NK-92 (cell line): ENCODE data around the gene CELF5.
"Not testable (repeated sequence)": the region's sequence is repeated elsewhere in the genome, so short reads cannot be mapped to it uniquely, and the experiment has no call there.

Source experiments
- DNase-seq: peaks from one replicate; lab custom pipeline; 2025; ENCODE audit not compliant: unreplicated experiment; lab: John Stamatoyannopoulos, UW

Gene CELF5

DNA sequence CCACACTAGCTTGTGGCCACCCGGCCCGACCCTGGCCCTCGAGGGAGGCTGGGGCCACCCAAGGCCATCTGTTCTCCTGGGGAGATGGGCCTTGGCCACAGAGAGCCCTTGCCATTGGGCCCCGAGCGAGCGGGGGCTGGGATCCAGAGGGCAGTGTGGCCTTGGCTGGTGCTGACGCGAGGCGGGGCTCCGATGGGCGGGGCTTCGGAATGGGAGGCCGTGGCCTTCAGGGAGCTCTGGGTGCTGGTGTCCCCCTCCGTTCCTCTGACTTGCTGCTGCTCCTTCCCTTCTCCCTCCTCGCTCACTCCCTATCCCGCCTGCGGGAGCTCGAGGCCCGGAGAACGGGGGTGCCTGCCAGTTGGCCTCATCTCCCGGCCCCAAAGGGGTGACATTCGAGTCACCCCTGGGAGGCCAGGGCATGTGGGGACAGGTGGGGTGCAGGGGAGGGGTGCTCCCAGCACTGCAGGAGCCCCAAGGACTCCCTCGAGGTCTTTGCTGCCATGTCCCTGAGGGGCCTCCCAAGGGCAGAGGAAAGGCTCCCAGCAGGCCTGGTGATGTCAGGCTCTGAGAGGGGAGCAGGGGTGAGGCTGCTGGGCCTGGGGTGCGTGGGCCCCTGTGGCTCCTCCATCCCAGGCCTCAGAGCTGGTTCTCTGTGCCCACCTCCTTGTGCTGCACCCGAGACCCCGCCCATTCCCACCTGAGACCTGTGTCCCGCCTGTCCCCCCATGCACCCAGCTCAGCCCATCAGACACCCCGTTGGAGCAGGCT is 34.6 kb upstream of the CELF5 start:
- DNase-seq, result no peak

DNA sequence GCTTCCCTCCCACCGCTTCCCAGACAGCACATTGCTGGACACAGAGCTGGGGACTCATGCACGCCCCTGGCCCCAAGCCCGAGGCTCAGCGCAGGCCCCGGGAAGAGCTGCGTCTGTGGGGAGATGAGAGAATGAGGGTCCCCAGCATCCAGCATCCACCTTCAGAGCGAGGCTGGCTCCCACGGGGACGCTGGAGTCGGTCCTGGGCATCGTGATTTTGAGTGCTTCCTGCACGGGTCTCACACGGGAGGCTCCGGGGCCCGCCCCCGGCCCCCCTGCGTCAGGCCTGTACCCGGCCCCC is 34.0 kb upstream of the CELF5 start:
- DNase-seq, result no peak

DNA sequence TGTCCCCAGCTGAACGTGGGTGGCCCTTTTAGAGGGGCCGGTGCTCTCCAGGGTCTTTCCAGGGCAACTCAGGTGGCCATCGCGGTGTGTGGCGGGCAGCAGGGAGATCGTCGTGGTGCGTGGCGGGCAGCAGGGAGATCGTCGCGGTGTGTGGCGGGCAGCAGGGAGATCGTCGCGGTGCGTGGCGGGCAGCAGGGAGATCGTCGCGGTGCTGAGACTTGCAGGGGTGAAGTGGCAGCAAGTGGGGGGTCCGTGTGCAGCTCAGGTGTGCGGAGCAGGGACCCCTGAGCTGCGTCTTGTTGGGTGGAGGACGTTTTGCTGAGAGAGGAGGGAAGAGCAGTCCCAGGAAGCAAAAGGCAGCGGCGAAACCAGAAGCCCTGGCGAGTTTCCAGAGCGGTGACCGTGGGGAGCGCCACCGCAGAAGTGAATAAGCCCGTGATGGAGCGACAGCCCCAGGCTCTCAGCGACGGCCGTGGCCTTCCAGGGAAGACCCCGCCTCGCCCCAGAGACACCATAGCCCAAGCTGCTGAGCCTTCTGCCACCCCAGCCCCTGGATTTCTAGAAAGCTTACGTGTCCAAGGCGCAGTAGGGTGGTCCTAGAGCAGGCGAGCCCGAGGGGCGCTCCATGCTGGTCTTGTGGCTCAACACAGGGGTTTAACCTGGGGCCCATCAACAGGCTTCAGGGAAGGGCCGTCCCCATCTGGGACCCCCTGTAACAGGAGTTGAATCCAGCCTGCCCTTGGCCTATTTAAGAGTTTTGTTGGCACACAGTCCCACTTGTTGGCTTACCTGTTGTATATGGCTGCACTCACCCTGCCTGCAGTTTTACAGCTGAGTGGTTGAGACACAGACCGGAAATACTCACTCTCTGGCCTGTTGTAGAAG is 33.3 kb upstream of the CELF5 start:
- DNase-seq, result no peak

DNA sequence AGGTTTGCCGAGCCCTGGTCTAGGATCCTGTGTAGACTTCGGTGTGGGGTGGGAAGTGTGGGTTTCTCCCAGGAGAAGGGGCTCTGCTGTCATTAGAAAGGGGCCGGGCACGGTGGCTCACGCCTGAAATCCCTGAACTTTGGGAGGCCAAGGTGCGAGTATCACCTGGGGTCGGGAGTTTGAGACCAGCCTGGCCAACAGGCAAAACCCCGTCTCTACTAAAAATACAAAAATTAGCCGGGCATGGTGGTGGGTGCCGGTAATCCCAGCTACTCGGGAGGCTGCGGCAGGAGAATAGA is 32.7 kb upstream of the CELF5 start:
- DNase-seq, result not testable (repeated sequence)

DNA sequence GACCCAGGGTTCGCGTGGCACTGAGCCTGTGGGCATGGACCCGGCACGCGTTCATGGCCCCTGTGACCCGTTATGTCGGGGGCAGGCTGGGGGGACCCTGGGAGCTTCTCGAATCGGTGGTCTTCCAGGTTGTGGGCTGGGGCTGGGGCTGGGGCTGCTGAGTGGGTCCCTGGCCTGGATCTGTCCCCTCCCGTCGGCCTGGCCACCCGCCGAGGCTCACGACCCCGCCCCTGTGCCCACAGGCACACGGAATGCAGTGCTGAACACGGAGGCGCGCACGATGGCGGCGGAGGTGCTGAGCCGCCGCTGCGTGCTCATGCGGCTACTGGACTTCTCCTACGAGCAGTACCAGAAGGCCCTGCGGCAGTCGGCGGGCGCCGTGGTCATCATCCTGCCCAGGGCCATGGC is 32.2 kb upstream of the CELF5 start:
- DNase-seq, result no peak

DNA sequence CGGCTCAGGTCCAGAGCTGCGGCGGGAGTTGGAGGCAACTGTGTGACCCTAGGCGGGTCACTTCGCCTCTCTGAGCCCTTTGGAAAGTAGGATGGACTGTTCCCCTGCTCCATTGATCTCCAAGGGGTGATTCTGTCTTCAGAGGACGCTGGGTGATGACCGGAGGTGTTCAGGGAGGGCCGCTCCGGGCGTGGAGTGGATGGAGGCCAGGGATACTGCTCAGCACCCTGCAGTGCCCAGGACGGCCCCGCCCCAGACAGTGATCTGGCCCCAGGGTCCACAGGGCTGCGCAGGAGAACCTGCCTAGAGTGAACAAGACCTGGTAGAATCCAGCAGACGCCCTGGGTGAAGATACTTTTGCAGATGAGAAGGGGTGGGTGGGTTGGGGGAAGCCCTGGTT is 31.8 kb upstream of the CELF5 start:
- DNase-seq, result no peak

DNA sequence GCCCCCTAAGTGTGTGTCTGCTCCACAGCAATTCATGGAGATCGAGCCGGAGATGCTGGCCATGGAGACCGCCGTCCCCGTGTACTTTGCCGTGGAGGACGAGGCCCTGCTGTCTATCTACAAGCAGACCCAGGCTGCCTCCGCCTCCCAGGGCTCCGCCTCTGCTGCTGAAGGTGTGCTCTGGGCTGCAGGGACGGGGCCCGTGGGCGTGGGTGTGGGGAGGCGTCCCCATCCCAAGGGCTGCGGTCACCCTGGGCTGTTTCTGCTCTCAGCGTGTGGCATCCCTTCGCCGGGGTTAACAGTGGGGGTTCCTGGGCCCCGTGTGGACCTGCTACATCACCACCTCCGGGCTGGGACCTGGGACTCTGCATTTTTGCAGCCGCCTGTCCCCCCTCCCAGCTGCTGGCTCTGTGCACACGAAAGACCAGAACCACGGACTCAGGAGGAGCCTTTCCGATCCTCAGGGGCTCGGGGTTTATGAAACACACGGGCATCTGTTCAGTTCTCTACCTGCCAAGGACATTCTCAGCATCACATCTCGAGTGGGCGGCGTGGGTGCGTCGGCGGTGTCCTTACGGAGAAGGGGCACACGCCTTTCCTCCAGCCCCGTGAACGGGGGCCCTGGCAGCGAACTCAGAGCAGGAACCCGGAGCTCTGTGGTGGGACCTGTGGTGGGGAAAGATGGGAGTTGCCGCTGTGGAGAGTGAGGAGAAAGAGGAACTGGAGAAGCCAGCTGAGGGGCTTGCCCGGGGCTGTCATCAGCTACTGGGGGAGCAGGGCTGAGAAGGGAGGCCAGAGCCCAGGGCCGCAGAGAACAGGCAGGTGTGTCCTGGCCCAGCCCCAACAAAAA is 31.0 kb upstream of the CELF5 start:
- no peak for DNase-seq

DNA sequence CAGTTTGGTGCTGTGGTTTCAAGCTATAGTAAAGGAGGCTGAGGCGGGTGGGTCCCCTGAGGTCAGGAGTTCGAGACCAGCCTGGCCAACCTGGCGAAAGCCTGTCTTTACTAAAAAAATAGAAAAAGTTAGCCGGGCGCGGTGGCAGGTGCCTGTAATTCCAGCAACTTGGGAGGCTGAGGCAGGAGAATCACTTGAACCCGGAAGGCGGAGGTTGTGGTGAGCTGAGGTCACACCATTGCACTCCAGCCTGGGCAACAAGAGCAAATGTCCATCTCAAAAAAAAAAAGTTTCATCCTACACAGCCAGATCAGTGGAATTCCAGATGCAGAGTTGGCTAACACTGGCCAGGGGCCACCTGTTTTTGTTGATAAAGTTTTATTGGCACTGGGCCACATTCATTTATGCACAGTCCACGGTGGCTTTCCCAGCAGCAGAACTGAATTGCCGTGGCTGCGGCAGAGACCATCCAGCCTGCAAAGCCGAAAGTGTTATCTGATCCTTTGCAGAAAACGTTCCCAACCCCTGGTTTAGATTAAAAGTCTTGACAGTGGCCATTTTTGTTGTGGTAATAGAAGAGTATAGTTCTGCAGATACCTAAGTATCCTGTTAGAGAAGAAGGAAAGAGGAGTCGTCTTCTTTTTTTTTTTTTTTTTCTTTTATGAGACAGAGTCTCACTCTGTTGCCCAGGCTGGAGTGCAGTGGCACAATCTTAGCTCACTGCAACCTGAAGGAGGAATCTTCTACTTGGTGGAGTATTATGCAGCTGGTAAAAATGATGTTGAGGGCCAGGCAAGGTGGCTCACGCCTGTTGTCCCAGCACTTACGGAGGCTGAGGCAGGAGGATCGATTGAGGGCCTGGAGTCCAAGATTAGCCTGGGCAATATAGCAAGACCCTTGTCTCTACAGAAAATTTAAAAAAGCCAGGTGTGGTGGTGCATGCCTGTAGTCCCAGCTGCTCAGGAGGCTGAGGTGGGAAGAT is 30.1 kb upstream of the CELF5 start:
- no peak for DNase-seq

DNA sequence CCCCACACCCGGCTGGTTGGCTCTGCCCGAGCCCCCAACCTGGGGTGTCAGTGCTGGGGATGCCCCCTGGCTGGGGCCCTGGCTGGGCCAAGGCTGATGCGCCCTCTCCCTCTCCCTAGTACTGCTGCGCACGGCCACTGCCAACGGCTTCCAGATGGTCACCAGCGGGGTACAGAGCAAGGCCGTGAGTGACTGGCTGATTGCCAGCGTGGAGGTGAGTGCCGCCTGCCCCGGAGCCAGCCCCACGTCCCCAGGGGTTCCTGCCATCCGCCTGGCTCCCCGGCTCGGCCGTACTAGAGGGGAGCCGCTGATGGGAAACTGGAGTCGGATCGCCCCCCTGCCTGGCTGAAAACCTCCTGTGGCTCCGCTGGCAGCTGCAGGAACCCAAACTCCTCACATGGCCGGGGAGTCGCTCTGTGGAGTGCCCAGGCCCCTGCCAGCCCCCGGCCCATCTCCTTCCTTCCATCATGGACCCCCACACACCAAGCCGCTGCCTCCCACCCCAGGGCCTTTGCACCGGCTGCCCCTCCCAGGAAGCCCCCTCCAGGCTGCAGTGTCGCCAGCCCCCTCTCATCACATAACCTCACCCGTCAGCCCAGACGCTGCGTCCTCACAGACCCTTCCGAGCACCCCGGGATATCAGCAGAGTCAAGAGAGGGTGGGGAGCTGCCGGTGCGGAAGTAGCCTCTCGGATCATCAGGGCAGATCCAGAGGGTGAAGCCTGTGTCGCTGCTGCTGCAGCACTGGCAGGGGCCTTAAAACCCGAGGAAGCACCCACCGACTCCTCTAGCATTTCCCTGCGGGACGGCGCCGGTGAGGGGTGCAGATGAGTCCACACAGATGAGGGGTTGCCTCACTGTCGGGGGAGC is 28.2 kb upstream of the CELF5 start:
- DNase-seq, result no peak

DNA sequence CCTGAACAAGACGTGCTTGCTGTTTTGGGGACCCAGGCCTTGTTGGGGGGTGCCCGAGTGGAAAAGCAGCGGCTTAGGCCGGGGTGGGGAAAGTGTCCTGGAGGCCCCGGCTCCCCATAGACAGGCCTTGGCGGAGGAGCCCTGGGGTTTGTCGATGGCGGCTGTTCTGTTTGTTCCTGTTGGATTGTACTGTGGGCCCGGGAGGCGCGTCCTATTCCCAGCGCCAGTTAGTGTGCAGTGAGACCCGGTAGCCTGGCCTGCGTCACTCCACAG is 27.6 kb upstream of the CELF5 start:
- DNase-seq, result no peak

DNA sequence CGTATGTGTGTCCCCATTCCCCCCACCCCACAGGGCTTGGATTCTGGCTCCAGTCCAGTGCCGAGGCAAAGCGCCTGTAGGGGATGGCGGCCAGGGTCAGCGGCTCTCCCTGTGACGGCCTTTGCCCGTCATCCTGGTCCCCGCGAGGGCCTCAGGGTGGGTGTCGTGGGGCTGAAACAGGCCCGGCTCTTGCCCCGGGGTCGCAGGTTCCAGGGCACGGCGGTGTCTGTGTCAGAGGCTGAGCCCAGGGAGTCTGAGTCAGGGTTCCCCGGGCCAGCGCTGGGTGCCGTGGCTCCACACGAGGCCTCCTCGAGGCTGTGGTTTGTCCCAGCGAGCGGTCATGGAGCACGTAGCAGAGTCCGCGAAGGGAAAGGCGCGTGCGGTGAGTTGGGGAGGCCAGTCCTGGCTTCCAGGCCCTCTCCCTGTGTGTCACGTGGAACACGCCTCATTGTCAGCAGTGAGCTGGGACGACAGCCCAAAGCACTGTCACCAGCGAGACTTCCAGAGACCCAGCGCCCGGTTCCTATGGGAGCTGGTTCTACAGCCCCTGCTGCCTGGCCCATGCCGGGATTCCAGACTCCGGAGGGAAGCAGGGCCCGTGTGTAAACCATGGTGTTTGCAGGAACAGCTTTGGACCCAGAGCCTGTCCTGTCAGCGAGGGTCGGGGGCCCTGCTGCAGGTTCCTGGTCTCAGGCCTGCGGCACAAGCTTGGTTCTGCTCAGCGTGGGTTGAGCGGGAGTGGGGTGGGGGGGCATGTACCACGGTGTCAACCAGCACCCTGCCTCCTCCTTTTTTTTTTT is 25.4 kb upstream of the CELF5 start:
- no peak for DNase-seq

DNA sequence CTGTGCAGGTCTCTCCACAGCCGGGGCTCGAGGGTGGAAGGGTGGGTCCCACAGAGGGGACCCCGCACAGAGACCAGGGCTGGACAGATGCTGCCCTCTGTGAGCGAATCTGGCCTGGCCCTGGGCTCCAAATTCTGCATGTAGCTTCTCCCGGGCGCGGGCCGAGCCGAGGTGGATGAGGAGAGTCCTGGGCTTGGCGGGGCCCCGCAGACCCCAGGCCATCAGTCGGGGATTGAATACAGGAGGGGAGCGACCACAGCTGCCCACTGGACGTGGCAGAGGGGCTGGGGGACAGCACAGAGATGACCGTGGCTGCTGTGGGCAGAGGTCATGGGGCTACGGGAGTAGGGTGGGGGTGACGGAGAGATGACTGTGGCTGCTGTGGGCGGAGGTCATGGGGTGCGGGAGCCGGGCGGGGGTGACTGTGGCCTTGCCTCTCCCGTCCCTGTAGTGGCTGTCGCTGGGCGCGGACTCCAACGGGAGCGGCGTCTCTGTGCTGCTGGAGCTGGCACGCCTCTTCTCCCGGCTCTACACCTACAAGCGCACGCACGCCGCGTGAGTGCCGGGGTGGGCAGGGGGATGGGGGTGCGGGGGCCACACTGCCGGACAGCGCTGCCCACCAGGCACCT is 23.3 kb upstream of the CELF5 start:
- no peak for DNase-seq

DNA sequence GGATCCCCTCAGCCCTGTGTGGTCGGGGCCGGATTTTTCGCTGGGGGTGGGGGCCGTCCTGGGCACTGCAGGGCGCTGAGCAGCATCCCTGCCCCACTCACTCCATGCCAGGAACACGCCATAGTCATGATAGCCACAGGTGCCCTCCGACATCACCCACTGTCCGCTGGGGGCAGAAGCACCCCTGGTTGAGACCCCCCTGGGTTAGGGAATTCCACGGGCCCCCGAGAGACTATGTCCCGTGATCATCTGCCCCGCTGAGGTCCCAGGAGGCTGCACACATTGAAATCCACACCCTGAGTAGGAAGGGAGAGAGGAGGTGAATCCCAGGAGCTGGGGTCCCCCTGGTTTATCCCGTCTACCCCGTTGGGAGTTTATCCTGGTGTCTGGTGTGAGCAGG is 22.6 kb upstream of the CELF5 start:
- DNase-seq, result no peak

DNA sequence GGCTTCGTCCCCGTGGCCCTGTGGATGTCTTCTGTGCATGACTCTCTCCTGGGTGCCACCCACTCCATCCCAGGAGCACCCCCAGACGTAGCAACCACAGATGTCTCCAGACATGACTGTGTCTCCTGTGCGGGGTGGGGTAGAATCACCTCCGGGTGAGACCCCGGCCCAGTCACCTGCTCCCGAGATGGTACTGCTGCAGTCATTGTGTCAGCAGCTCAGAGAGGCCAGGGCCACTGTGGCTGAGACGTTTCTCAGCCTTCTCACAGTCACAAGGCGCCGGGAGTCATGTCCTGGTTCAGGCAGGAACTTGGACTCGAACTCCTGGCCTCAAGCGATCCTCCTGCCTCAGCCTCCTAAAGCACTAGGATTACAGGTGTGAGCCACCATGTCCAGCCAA is 22.1 kb upstream of the CELF5 start:
- no peak for DNase-seq

DNA sequence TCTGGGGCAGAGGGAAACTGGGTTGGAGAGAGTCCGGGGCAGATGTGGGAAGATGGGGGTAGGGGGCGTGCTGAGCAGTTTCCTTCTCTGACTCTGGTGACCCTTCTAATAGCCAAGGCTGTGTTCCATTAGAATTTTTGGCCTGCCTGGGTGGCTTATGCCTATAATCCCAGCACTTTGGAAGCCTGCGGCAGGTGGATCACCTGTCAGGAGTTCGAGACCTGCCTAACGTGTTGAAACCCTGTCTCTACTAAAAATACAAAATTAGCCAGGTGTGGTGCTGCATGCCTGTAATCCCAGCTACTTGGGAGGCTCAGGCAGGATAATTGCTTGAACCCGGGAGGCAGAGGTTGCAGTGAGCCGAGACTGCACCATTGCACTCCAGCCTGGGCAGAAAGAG is 21.6 kb upstream of the CELF5 start:
- not testable (repeated sequence) for DNase-seq

DNA sequence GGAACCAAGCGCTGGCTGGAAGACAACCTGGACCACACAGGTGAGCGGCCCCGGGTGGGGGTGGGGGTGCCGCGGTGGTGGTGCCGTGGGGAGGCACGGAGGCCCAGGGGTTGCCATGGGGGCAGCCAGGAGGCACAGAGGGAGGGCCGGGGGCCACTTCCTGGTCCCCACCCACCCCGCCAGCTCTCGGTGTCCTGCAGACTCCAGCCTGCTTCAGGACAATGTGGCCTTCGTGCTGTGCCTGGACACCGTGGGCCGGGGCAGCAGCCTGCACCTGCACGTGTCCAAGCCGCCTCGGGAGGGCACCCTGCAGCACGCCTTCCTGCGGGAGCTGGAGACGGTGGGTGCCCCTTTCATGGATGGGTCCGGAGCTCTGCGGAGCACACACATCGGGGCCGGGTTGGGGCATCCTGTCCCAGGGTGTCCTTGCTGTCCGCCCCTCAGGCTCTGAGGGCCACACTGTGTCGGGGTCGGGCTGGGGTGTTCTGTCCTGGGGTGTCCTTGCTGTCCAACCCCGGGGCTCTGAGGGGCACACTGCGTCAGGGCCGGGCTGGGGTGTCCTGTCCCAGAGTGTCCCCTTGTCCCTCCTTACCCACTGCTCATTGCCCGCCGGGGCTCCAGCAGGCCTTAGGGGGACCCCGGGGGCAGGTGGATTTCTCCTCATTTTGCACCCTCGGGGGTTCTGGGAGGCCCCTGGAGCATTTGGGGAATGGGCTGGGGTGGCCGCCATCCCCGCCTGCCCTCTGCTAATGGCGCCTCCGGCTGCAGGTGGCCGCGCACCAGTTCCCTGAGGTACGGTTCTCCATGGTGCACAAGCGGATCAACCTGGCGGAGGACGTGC is 20.4 kb upstream of the CELF5 start:
- no peak for DNase-seq

DNA sequence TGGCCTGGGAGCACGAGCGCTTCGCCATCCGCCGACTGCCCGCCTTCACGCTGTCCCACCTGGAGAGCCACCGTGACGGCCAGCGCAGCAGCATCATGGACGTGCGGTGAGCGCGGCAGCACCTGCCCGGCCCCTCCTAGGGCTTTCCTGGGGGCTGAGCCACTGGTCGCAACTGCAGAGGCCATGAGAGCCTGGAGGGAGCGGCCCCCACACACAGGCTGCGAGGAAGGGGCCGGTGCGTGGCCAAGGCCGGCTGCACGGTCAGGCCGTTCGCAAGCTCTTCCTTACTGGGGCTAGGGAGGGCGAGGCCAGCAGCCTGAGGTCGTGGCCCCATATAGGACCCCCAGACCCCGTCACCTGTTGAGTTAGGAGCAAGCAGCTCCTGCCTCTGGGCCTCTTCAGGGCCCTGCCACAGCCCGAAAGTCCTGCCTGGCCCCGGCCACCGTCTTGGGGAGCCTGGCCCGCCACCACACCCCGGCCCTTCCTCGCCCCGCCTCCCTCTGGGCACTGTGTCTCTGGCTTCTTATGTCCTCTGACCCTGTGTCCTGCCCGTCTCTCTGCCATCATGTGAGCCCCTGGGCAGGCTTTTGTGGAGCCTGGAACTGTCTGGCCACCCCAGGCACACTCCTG is 19.7 kb upstream of the CELF5 start:
- DNase-seq, result no peak
